ENCODE measurements around the gene TOGARAM2. TPM values are rescaled to one million over a fixed set of nuclear protein-coding genes. Genes with fewer than 3 reads are reported as not detected.
"Not testable (repeated sequence)": the region's sequence is repeated elsewhere in the genome, so short reads cannot be mapped to it uniquely, and the experiment has no call there.

TOGARAM2 gene
- total RNA-seq, 2 donors from 2014 or later = 2.0 to 6.6 TPM

DNA sequence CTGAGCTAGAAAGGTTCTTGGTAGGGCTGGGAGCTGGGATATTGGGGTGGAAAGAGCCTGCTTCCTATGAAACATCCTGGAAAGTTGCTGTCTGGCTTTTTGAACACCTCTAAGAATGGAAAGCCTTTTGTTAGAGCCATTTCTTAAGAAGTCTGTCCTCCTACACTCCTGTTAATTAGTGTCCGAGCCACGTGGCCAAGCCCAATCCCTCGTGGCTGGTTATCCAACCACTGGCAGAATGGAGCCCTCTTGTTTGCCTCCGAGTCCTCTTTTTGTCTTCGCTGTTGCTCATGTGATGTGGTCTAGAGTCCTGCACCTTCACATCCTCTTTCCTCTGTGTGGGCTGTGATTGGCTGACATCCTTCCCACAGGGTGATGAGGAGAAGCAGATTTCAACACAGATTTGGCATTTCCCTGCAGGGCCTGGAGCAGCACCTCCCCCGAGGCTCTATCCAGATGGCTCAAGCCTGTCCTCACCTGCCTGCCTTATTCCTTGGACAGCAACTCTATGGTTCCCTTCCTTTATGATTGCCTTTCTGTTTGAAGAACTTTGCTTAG, 8.2 kb upstream of the TOGARAM2 start:
- no peak for DNase-seq (ENCODE audit: low spot score)

GRCh38 chr2:28974252-28974651, 6.8 kb upstream of the TOGARAM2 start:
- H3K27ac ChIP-seq = no peak overlapping the region
- H3K4me3 ChIP-seq = no peak overlapping the region
- no peaks in the 10 kb centered on the region for H3K27me3 ChIP-seq
- TF ChIP-seq, protein P1, sequence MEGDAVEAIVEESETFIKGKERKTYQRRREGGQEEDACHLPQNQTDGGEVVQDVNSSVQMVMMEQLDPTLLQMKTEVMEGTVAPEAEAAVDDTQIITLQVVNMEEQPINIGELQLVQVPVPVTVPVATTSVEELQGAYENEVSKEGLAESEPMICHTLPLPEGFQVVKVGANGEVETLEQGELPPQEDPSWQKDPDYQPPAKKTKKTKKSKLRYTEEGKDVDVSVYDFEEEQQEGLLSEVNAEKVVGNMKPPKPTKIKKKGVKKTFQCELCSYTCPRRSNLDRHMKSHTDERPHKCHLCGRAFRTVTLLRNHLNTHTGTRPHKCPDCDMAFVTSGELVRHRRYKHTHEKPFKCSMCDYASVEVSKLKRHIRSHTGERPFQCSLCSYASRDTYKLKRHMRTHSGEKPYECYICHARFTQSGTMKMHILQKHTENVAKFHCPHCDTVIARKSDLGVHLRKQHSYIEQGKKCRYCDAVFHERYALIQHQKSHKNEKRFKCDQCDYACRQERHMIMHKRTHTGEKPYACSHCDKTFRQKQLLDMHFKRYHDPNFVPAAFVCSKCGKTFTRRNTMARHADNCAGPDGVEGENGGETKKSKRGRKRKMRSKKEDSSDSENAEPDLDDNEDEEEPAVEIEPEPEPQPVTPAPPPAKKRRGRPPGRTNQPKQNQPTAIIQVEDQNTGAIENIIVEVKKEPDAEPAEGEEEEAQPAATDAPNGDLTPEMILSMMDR (IDR thresholded peaks at IDR 0.05) = no peak
- no peak for DNase-seq (ENCODE audit: low spot score)
- H3K4me1 ChIP-seq = peaks cover 0 to 9% of the 10 kb centered on the region in 2 donors
- H3K9me3 ChIP-seq = no peaks in the 10 kb centered on the region
- H3K36me3 ChIP-seq = no peaks in the 10 kb centered on the region

More for the DNA sequence above, 8.2 kb upstream of the TOGARAM2 start:
- no peaks in the 10 kb centered on the region for H3K27me3 ChIP-seq
- TF ChIP-seq, protein P1 (IDR thresholded peaks at IDR 0.05) = no peak
- H3K4me3 ChIP-seq = no peak overlapping the region
- no peak overlapping the region for H3K27ac ChIP-seq
- no peaks in the 10 kb centered on the region for H3K36me3 ChIP-seq
- H3K9me3 ChIP-seq = no peaks in the 10 kb centered on the region
- H3K4me1 ChIP-seq = peaks cover 0 to 9% of the 10 kb centered on the region in 2 donors

DNA sequence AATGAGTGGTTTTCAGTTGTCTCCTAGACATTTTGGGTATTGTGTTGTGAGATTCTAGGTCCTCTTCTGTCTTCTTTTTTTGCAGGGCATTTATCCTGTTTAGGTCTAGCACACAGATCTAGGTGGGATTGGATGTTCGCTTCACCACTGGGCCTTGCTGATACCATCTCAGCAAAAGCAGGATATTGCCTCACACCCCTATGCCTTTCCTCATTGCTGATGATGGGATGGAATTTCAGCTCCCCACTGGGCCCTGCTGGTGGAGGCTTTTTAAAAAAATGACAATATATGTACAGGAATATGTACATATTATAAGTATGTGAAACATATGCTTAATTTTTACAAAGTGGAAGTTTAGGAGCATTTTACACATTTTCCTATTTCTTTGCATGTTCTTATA, 5.4 kb upstream of the TOGARAM2 start:
- H3K4me1 ChIP-seq = peaks cover 0 to 10% of the 10 kb centered on the region in 2 donors
- DNase-seq (ENCODE audit: low spot score) = no peak
- no peaks in the 10 kb centered on the region for H3K36me3 ChIP-seq
- TF ChIP-seq, protein P1 (IDR thresholded peaks at IDR 0.05) = no peak
- no peak overlapping the region for H3K4me3 ChIP-seq
- no peaks in the 10 kb centered on the region for H3K27me3 ChIP-seq
- H3K27ac ChIP-seq = no peak overlapping the region
- H3K9me3 ChIP-seq = no peaks in the 10 kb centered on the region

DNA sequence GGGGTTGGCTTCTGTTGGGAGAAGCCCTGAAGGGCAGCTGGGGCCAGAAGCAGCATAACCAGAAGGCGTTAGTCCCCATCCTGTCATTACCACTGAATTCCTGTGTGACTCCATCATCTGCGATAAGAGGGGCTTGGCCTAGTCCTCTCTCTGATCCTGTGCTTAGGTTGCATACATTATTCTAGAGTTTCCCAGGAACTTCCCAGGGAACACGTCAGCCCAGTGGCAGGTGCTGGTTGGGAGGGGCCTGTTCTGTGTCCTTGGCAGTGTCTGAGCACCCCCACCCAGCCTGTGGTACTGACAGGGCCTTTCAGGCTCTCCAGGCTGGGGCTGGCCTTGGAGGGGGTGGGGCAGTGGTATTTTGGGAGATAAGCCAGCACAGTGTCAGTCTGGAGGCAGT, 4.5 kb upstream of the TOGARAM2 start:
- Histone ChIP-seq H3K9me3 (no peaks in the 10 kb centered on the region), H3K4me3 (no peak overlapping the region), H3K27ac (peak overlapping the region; percentile 54 to 78), H3K36me3 (no peaks in the 10 kb centered on the region), H3K4me1 (peaks cover 0 to 19% of the 10 kb centered on the region in 2 donors), H3K27me3 (no peaks in the 10 kb centered on the region)
- TF ChIP-seq, protein P1 (IDR thresholded peaks at IDR 0.05) = no peak
- DNase-seq (ENCODE audit: low spot score) = no peak

DNA sequence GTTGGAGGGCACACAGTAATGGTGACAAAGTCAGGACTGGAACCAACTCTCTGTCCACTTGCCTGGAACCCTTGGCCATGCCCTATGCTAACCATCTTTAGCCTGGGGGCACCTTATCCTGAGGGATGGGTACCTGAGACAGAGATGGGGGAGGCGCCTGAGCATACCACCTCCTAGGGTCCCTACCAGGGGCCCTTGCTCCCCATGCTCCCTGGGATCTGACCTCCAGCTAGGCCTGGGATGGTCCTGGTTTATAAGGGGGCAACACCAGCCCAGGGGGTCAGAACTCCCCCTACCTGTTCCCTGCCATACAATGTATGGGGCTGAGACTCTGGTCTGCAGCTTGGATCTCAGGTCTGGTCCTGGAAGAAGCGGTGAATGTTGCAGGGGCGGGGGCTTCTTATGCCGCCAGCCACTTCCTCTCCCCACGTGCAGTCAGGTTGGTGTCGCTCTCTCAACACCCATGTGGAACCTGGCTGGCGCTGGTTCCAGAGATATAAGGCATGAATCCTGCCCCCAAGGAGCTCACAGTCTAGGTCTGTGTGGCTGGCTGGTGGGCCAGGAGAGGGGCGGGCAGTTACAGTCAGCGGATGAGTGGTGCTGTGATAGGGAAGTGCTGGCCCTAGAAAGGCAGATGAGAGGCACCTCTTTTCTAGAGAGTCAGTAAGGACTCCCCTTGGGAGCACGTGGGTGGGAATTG, 3.8 kb upstream of the TOGARAM2 start:
- Histone ChIP-seq H3K36me3 (no peaks in the 10 kb centered on the region), H3K27me3 (no peaks in the 10 kb centered on the region), H3K4me3 (no peak overlapping the region), H3K9me3 (no peaks in the 10 kb centered on the region), H3K27ac (peak overlapping the region; percentile 54 to 78), H3K4me1 (peaks cover 0 to 27% of the 10 kb centered on the region in 2 donors)
- TF ChIP-seq, protein P1 (IDR thresholded peaks at IDR 0.05) = no peak
- DNase-seq (ENCODE audit: low spot score) = no peak

- DNase-seq (ENCODE audit: low spot score) = not testable (repeated sequence)
These were observed 3.1 kb upstream of the TOGARAM2 start for GRCh38 chr2:28978001-28978400.

More at GRCh38 chr2:28978001-28978400, 3.1 kb upstream of the TOGARAM2 start:
- H3K9me3 ChIP-seq, H3K36me3 ChIP-seq, H3K4me3 ChIP-seq, H3K27me3 ChIP-seq, H3K27ac ChIP-seq: not testable (repeated sequence)
- peaks cover 0 to 31% of the 10 kb centered on the region in 2 donors for H3K4me1 ChIP-seq

All from right atrium auricular region (tissue), 2 donors.